ENCODE measurements around the gene DNAAF2. TPM values are rescaled to one million over a fixed set of nuclear protein-coding genes. Genes with fewer than 3 reads are reported as not detected.

The DNAAF2 gene
- total and polyA plus RNA-seq, 2 of the 13 experiments (the other 11 are each of a cell fraction or from before 2014, with no cell fraction given) = 6.1 to 13.6 TPM

DNA sequence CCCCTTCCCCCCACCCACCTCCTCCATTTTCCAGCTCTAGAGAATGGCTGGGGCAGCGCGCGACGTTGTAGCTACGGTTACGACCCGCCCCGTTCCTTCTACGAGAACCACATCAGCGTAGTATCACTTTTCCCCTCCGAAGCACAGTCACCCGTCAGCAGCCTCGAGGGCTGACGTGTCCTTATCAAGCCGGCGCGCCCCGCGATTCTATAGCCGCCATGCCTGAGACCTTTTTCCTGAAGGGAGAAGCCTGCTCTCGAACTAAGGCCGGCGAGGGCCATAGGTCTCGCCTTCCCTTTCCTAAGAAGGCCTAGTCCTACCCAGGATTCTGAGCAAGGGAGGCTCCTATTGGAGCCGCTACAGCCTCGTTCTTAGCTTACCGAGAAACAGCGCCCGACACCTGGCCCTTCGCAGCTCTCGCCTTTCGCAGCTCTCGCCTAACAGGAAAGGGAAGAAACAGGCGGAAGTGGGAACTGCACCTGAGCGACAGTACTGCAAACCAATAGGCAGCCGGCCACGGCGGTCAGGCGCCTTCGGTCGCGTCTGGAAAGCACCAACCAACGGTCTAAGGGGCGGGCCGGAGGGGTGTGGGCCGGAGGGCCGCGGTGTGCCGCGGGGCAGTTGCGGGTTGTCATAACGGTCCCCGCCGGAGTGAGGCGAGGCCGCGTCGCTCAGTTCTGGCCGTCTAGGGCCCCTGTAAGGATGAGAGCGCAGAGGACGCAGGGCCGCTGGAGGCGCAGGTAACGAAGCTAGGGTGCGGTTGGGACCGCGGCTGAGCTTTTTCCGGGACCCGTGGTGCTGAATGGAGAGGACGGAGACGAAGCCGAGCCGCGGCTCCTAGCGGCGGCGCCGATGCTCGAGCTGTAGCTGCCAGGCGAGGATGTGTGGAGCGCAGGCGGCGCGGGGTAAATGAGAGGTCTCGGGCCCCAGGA, 14.6 kb downstream of the DNAAF2 start, which contains the start of the genes MGAT2 and RPL36AL (continued):
- TF ChIP-seq KMT2B (CRISPR knock-in tag; IDR thresholded peaks at IDR 0.05) (peak; percentile 68), ZXDC (CRISPR knock-in tag; IDR thresholded peaks at IDR 0.05) (no peak; the same call in 1 of the 2 replicates), GRHL1 (CRISPR knock-in tag; conservative IDR thresholded peaks at IDR 0.05) (no peak), ZFP82 (CRISPR knock-in tag; IDR thresholded peaks at IDR 0.05; ENCODE audit: borderline replicate concordance) (no peak), ZEB1 (IDR thresholded peaks at IDR 0.05; ENCODE audit: insufficient replicate concordance, low read depth) (peak; percentile 16), SOX5 (CRISPR knock-in tag; IDR thresholded peaks at IDR 0.05; ENCODE audit: borderline replicate concordance) (peak; percentile 17; the same call in 1 of the 2 replicates), ESRRA (CRISPR knock-in tag; IDR thresholded peaks at IDR 0.05; ENCODE audit: low read depth) (peak; percentile 40; the same call in 1 of the 2 replicates), CREB1 (IDR thresholded peaks at IDR 0.05) (peak; percentile 70), CREB1 (CRISPR knock-in tag; IDR thresholded peaks at IDR 0.05) (peak; percentile 78)
- TF ChIP-seq, protein P1, sequence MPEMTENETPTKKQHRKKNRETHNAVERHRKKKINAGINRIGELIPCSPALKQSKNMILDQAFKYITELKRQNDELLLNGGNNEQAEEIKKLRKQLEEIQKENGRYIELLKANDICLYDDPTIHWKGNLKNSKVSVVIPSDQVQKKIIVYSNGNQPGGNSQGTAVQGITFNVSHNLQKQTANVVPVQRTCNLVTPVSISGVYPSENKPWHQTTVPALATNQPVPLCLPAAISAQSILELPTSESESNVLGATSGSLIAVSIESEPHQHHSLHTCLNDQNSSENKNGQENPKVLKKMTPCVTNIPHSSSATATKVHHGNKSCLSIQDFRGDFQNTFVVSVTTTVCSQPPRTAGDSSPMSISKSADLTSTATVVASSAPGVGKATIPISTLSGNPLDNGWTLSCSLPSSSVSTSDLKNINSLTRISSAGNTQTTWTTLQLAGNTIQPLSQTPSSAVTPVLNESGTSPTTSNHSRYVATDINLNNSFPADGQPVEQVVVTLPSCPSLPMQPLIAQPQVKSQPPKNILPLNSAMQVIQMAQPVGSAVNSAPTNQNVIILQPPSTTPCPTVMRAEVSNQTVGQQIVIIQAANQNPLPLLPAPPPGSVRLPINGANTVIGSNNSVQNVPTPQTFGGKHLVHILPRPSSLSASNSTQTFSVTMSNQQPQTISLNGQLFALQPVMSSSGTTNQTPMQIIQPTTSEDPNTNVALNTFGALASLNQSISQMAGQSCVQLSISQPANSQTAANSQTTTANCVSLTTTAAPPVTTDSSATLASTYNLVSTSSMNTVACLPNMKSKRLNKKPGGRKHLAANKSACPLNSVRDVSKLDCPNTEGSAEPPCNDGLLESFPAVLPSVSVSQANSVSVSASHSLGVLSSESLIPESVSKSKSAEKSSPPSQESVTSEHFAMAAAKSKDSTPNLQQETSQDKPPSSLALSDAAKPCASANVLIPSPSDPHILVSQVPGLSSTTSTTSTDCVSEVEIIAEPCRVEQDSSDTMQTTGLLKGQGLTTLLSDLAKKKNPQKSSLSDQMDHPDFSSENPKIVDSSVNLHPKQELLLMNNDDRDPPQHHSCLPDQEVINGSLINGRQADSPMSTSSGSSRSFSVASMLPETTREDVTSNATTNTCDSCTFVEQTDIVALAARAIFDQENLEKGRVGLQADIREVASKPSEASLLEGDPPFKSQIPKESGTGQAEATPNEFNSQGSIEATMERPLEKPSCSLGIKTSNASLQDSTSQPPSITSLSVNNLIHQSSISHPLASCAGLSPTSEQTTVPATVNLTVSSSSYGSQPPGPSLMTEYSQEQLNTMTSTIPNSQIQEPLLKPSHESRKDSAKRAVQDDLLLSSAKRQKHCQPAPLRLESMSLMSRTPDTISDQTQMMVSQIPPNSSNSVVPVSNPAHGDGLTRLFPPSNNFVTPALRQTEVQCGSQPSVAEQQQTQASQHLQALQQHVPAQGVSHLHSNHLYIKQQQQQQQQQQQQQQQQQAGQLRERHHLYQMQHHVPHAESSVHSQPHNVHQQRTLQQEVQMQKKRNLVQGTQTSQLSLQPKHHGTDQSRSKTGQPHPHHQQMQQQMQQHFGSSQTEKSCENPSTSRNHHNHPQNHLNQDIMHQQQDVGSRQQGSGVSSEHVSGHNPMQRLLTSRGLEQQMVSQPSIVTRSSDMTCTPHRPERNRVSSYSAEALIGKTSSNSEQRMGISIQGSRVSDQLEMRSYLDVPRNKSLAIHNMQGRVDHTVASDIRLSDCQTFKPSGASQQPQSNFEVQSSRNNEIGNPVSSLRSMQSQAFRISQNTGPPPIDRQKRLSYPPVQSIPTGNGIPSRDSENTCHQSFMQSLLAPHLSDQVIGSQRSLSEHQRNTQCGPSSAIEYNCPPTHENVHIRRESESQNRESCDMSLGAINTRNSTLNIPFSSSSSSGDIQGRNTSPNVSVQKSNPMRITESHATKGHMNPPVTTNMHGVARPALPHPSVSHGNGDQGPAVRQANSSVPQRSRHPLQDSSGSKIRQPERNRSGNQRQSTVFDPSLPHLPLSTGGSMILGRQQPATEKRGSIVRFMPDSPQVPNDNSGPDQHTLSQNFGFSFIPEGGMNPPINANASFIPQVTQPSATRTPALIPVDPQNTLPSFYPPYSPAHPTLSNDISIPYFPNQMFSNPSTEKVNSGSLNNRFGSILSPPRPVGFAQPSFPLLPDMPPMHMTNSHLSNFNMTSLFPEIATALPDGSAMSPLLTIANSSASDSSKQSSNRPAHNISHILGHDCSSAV (CRISPR knock-in tag; IDR thresholded peaks at IDR 0.05; ENCODE audit: borderline replicate concordance) = no peak
- TF ChIP-seq, protein P2, sequence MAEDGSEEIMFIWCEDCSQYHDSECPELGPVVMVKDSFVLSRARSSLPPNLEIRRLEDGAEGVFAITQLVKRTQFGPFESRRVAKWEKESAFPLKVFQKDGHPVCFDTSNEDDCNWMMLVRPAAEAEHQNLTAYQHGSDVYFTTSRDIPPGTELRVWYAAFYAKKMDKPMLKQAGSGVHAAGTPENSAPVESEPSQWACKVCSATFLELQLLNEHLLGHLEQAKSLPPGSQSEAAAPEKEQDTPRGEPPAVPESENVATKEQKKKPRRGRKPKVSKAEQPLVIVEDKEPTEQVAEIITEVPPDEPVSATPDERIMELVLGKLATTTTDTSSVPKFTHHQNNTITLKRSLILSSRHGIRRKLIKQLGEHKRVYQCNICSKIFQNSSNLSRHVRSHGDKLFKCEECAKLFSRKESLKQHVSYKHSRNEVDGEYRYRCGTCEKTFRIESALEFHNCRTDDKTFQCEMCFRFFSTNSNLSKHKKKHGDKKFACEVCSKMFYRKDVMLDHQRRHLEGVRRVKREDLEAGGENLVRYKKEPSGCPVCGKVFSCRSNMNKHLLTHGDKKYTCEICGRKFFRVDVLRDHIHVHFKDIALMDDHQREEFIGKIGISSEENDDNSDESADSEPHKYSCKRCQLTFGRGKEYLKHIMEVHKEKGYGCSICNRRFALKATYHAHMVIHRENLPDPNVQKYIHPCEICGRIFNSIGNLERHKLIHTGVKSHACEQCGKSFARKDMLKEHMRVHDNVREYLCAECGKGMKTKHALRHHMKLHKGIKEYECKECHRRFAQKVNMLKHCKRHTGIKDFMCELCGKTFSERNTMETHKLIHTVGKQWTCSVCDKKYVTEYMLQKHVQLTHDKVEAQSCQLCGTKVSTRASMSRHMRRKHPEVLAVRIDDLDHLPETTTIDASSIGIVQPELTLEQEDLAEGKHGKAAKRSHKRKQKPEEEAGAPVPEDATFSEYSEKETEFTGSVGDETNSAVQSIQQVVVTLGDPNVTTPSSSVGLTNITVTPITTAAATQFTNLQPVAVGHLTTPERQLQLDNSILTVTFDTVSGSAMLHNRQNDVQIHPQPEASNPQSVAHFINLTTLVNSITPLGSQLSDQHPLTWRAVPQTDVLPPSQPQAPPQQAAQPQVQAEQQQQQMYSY (CRISPR knock-in tag; IDR thresholded peaks at IDR 0.05) = no peak
